HG03025 (cell line): ENCODE data around the gene BICRA.
"Not testable (repeated sequence)": the region's sequence is repeated elsewhere in the genome, so short reads cannot be mapped to it uniquely, and the experiment has no call there.

ENCODE experiments used
- ATAC-seq: cut with Tn5 transposase; IDR thresholded peaks from one replicate; pipeline ENCODE4 v1.9.1; 2021; ENCODE audit warnings: mild to moderate bottlenecking, moderate library complexity; ENCODE audit not compliant: unreplicated experiment, low FRiP score

The BICRA gene

GRCh38 chr19:47608969-47609905, at the start of gene BICRA:
Gene BICRA (plus strand): TSS chr19:47609134. CDS start chr19:47673575, 64,441 bp downstream.
- peak; percentile 22 for ATAC-seq

- no peak for ATAC-seq
Measured at GRCh38 chr19:47560999-47561398, 47.9 kb upstream of the BICRA start.

GRCh38 chr19:47561440-47562057, 47.4 kb upstream of the BICRA start:
- no peak for ATAC-seq

- ATAC-seq, result no peak
Measured at GRCh38 chr19:47564081-47564480, 44.9 kb upstream of the BICRA start.

- no peak for ATAC-seq
Measured at GRCh38 chr19:47569331-47569730, 39.6 kb upstream of the BICRA start.

GRCh38 chr19:47572635-47573034, 36.3 kb upstream of the BICRA start:
- no peak for ATAC-seq

GRCh38 chr19:47573071-47574026, 35.6 kb upstream of the BICRA start, which contains the start of gene ZNF541:
Gene ZNF541 (minus strand): TSS chr19:47573148. CDS start chr19:47555856, 17,292 bp downstream.
- ATAC-seq, result no peak

- ATAC-seq, result no peak
Measured at GRCh38 chr19:47580397-47580796, 28.5 kb upstream of the BICRA start.

- ATAC-seq, result no peak
Measured at GRCh38 chr19:47581605-47582319, 27.2 kb upstream of the BICRA start.

- ATAC-seq, result no peak
Measured at GRCh38 chr19:47582320-47582909, 26.5 kb upstream of the BICRA start.

- ATAC-seq, result not testable (repeated sequence)
Measured at GRCh38 chr19:47583161-47583560, 25.8 kb upstream of the BICRA start.

- no peak for ATAC-seq
Measured at GRCh38 chr19:47587295-47587694, 21.6 kb upstream of the BICRA start.

GRCh38 chr19:47589824-47590223, 19.1 kb upstream of the BICRA start:
- ATAC-seq, result no peak

- ATAC-seq, result no peak
Measured at GRCh38 chr19:47593860-47594259, 15.1 kb upstream of the BICRA start.

- no peak for ATAC-seq
Measured at GRCh38 chr19:47595944-47596343, 13.0 kb upstream of the BICRA start.

GRCh38 chr19:47598407-47599349, 10.3 kb upstream of the BICRA start:
- no peak for ATAC-seq

GRCh38 chr19:47599671-47600245, 9.2 kb upstream of the BICRA start:
- not testable (repeated sequence) for ATAC-seq
